ENCODE data around the gene ZNF831.

Gene ZNF831

DNA sequence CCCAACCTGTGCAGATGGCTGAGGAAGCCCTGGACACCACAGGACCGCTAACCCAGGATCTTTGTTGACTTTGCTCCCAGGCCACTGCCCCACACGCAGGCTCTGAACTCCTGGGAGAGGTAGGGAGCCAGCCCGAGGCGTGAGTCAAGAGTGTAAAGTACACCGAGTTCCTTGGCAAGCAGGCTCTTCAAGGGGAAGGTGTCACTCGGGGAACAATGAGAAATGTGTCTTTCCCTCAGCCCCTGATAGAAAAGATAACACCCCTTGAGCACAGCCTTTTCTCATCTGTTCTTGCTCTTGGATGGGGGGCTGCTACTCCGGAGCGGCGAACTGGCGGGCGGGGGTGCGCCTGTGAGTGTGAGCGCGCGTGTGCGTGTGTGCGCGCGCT lies 136.3 kb downstream of the ZNF831 start:
- Histone ChIP-seq H2AFZ (ENCODE audit: low read depth) (no peak overlapping the region), H3K36me3 (ENCODE audit: insufficient read depth) (no peaks in the 10 kb centered on the region), H3K27me3 (ENCODE audit: insufficient read depth, low read depth) (peaks cover 23% of the 10 kb centered on the region; the same call in 1 of the 2 replicates), H3K79me2 (ENCODE audit: insufficient read depth, low read depth) (no peaks in the 10 kb centered on the region), H4K20me1 (ENCODE audit: insufficient read depth) (no peaks in the 10 kb centered on the region), H3K4me2 (no peak overlapping the region), H3K9ac (no peak overlapping the region), H3K4me3 (IDR thresholded peaks at IDR 0.05; ENCODE audit: insufficient read depth, low read depth, low read length) (no peak overlapping the region), H3K27ac (no peak overlapping the region), H3K4me1 (ENCODE audit: low read depth, poor library complexity, severe bottlenecking) (no peaks in the 10 kb centered on the region)
- TF ChIP-seq, protein P1, sequence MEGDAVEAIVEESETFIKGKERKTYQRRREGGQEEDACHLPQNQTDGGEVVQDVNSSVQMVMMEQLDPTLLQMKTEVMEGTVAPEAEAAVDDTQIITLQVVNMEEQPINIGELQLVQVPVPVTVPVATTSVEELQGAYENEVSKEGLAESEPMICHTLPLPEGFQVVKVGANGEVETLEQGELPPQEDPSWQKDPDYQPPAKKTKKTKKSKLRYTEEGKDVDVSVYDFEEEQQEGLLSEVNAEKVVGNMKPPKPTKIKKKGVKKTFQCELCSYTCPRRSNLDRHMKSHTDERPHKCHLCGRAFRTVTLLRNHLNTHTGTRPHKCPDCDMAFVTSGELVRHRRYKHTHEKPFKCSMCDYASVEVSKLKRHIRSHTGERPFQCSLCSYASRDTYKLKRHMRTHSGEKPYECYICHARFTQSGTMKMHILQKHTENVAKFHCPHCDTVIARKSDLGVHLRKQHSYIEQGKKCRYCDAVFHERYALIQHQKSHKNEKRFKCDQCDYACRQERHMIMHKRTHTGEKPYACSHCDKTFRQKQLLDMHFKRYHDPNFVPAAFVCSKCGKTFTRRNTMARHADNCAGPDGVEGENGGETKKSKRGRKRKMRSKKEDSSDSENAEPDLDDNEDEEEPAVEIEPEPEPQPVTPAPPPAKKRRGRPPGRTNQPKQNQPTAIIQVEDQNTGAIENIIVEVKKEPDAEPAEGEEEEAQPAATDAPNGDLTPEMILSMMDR (conservative IDR thresholded peaks at IDR 0.05; ENCODE audit: low read depth, low read length): no peak

DNA sequence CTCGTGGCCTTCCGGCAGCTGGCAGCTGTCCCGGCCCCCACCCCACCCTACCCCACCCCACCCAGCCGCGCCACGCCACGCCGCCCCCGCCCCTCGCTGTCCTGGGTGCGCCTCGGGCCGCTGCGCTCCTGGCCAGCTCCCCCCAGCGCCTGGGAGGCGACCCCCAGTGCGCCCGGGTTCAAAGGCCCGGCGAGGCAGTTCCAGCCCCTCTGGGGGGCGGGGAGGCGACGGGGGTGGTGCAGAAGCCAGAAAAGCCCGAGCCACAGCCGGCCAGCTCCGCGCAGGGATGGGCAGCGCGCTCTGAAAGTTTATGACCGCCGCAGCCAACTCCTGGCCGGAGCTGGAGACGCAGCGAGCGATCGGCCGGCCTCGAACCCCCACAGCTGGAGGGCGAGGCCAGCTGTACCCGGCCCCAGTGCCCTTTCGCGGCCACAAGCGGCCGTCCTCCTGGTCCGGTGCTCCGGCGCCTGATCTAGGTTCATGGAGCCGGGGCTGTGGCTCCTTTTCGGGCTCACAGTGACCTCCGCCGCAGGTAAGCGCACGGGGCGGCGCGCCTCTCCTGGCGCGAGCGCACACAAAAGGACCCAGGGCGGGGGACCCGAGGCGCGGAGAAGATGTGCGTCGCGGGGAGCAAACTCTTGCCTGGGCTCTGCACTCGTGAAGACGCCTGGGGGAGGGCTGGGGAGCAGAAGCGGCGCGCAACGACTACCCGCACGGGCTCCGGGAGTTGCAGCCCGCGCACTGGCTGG lies 136.9 kb downstream of the ZNF831 start, which contains the start of gene EDN3:
TSS of gene EDN3 (plus strand) at position 279 of the 749 bp plus-strand sequence. CDS start at position 481, 202 bp downstream.
- H3K27me3 ChIP-seq (ENCODE audit: insufficient read depth, low read depth): peaks cover 23% of the 10 kb centered on the region; the same call in 1 of the 2 replicates
- H3K9ac ChIP-seq: no peak within 1 kb of the TSS
- H3K27ac ChIP-seq: no peak within 1 kb of the TSS
- no peak within 1 kb of the TSS for H3K4me2 ChIP-seq
- no peaks in the 10 kb centered on the region for H3K79me2 ChIP-seq (ENCODE audit: insufficient read depth, low read depth)
- TF ChIP-seq, protein P1 (conservative IDR thresholded peaks at IDR 0.05; ENCODE audit: low read depth, low read length): no peak
- no peaks in the 10 kb centered on the region for H4K20me1 ChIP-seq (ENCODE audit: insufficient read depth)
- no peaks in the 10 kb centered on the region for H3K36me3 ChIP-seq (ENCODE audit: insufficient read depth)
- H3K4me1 ChIP-seq (ENCODE audit: low read depth, poor library complexity, severe bottlenecking): no peaks in the 10 kb centered on the region
- no peak within 1 kb of the TSS for H2AFZ ChIP-seq (ENCODE audit: low read depth)
- no peak within 1 kb of the TSS for H3K4me3 ChIP-seq (IDR thresholded peaks at IDR 0.05; ENCODE audit: insufficient read depth, low read depth, low read length)

DNA sequence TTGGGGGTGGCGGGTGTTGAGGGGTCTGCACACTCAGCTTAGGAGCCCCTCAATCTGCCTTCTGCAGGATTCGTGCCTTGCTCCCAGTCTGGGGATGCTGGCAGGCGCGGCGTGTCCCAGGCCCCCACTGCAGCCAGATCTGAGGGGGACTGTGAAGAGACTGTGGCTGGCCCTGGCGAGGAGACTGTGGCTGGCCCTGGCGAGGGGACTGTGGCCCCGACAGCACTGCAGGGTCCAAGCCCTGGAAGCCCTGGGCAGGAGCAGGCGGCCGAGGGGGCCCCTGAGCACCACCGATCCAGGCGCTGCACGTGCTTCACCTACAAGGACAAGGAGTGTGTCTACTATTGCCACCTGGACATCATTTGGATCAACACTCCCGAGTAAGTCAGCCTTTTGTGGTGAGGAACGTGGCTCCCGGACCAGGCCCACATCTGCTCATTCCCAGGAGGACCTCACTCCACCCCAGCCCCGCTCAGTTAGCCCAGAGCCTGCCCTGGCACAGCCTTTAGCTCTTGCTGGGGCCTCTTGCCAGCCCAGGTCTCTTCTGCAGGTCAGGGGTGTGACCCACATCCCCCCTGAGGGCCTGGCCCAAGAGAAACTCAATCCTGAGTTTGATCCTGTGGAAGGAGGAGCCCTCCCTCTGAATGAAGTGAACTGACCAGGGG lies 137.9 kb downstream of the ZNF831 start:
- Histone ChIP-seq H3K27me3 (ENCODE audit: insufficient read depth, low read depth) (peaks cover 20% of the 10 kb centered on the region; the same call in 1 of the 2 replicates), H3K4me2 (no peak overlapping the region)

DNA sequence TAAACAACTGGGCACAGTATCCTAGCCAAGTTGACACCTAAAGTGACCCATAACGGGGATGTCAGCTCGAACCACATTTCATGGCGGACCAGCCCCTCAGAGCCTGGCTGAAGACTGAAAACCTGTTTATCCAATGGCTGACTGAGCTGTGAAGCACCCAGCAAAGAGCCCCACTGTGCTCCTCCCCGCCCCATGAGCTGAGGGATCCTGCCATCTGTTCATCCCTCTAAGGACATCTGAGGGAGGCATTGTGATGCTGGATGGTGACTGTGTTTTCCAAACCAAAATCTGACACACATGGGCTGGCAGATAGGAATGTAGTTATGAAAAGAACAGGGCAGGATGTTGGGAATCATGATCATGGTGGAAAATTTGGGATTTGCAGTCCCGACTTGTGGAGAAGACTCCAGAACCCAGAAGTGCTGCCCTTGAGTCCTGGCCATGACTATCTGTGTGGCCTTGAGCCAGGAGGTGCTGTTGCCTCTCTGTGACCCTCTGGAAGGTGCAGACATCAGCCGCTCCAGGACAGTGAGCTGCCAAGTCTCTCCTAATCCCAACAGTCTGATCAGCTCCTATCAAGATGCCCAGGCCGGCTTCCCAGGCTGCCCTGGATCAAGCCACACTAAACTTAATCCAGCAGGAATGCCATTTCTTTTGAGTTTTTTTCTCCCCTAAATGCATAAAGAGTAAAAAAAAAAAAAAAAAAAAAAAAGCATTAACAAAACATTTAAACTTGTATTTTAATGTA lies 142.5 kb downstream of the ZNF831 start:
- Histone ChIP-seq H3K4me2 (no peak overlapping the region), H3K4me3 (IDR thresholded peaks at IDR 0.05; ENCODE audit: insufficient read depth, low read depth, low read length) (no peak overlapping the region), H2AFZ (ENCODE audit: low read depth) (no peak overlapping the region), H4K20me1 (ENCODE audit: insufficient read depth) (no peaks in the 10 kb centered on the region), H3K9ac (no peak overlapping the region), H3K27me3 (ENCODE audit: insufficient read depth, low read depth) (peaks cover 10% of the 10 kb centered on the region; the same call in 1 of the 2 replicates), H3K4me1 (ENCODE audit: low read depth, poor library complexity, severe bottlenecking) (no peaks in the 10 kb centered on the region), H3K36me3 (ENCODE audit: insufficient read depth) (no peaks in the 10 kb centered on the region), H3K27ac (no peak overlapping the region), H3K79me2 (ENCODE audit: insufficient read depth, low read depth) (no peaks in the 10 kb centered on the region)
- TF ChIP-seq, protein P1 (conservative IDR thresholded peaks at IDR 0.05; ENCODE audit: low read depth, low read length): no peak

More for the DNA sequence above, 137.9 kb downstream of the ZNF831 start:
- TF ChIP-seq, protein P1 (conservative IDR thresholded peaks at IDR 0.05; ENCODE audit: low read depth, low read length): no peak
- no peak overlapping the region for H3K27ac ChIP-seq
- no peaks in the 10 kb centered on the region for H4K20me1 ChIP-seq (ENCODE audit: insufficient read depth)
- H2AFZ ChIP-seq (ENCODE audit: low read depth): no peak overlapping the region
- no peaks in the 10 kb centered on the region for H3K4me1 ChIP-seq (ENCODE audit: low read depth, poor library complexity, severe bottlenecking)
- H3K79me2 ChIP-seq (ENCODE audit: insufficient read depth, low read depth): no peaks in the 10 kb centered on the region
- H3K36me3 ChIP-seq (ENCODE audit: insufficient read depth): no peaks in the 10 kb centered on the region
- H3K9ac ChIP-seq: no peak overlapping the region
- H3K4me3 ChIP-seq (IDR thresholded peaks at IDR 0.05; ENCODE audit: insufficient read depth, low read depth, low read length): no peak overlapping the region
